Activated CD8-positive, alpha-beta memory T cell treated with anti-CD3 and anti-CD28 coated beads, Interleukin-2, amount 50 U/mL, for 24 hours (primary cell): ENCODE data around the gene SPINT2.

Source experiments
- DNase-seq: peaks from one replicate; pipeline ENCODE4 v3.0.0-alpha.2; 2020; ENCODE audit errors: extremely low read depth

Gene SPINT2

DNA sequence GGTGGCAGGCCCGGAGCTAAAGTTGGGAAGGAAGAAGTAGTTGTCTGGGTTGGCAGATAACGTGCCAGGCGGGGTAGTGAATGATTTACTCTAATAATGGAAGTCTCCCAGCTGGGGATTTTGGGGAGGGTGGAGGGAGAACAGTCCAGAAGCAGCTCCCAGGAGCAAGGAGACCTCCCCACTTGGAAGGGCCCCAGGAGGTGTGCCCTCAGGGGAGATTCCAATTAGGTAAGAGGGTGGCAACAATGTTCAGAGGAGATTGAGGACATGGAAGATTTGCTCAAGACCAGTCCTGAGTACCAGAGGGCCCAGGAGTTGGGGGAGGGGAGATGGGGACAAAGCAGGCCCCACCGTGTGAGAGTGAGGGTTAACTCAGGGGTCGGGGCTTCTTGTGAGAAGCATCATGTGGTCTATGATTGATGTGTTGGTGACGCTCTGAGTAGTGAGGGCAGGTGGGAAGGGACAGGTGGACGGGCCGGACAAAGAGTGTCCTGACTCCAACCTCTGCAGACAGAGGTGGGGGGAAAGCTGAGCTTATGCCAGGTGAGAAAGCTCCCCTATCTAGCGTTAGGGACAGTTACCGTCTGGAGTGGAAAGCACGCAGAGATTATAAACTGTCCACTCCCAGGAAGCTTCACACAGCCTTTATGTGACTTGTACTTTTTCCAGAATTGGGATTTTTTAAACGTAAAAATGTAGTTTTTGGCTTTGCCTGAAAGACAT lies 3.5 kb downstream of the SPINT2 start:
- DNase-seq, result no peak

DNA sequence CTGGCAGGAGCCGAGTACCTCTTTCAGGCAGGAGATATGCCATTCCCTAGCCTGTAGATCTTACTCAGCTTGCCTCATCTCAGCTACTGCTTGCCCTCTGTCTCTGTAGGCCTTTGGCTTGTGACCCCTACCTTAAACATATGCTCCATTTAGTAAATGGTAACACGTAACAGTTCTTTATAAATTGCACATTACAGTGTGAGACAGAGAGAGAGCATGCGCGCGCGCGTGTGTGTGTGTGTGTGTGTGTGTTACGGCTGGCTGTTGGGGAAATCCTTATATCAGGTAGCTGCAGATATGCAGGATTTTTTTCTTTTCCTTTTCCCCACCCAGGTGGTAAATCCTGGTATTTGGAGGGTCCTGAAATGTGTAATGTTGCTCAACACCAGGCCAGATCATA lies 4.2 kb downstream of the SPINT2 start:
- no peak for DNase-seq

DNA sequence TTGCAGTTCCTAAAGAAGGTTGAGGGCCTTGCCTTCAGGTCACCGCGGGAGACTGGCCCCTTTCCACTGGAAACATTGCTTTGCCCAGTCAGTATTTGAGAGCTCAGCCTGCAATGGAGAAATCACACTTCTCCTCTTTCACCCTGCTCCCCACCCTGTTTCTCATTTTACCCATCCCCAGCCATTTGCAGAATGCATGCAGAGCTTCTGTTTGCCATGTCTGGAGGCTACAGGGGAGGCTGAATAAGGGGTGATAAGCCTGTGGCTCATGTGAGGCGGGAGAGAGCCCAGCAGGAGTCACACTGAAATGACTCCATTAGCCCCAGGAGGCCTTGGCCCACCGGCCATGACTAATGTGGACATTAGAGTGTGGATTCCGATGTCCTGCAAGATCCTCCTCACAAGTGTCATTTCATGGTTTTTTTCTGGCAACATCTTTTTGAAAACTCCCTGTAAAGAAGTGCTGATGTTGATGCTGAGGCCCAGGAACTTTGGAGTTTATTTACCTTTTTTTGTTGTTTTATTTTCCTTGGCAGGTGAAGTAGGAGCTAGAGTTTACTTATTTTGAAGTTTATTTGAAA lies 6.3 kb downstream of the SPINT2 start:
- DNase-seq, result no peak

DNA sequence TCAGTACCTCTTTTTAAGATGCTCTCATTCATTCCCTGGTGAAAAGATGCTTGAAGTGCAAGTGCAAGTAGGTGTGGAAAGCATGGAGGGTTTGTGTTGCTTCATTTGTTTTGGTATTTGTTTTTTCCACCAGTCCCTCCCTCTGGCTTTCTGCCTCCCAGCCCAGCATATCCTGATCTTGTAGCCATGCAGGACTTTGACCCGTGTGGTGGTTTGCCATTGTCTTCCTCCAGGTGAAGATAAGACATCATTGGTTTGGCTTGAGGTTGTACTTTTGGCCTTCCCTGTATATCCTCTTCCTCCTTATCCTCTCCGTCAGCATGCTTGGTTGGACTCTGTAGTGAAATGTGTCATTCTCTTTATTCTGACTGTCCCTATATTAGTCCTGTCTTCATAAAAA lies 9.1 kb downstream of the SPINT2 start:
- DNase-seq, result no peak

DNA sequence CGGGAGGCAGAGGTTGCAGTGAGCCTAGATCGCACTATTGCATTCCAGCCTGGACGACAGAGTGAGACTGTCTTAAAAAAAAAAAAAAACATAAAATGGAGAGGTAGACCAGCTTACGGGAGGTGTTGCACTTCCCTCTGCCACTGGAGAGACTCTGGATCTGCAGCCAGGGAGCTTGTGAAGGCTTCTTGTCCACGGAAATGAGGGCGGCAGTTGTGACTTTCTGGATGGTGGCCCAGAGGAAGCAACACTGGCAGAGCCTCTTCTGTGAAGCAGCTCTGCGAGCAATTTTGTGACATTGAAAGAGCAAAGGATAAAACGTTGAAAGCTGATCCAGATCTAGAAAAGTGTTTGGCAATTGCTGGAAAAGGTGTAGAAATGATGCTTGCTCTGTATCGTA lies 10.4 kb downstream of the SPINT2 start:
- DNase-seq, result no peak

DNA sequence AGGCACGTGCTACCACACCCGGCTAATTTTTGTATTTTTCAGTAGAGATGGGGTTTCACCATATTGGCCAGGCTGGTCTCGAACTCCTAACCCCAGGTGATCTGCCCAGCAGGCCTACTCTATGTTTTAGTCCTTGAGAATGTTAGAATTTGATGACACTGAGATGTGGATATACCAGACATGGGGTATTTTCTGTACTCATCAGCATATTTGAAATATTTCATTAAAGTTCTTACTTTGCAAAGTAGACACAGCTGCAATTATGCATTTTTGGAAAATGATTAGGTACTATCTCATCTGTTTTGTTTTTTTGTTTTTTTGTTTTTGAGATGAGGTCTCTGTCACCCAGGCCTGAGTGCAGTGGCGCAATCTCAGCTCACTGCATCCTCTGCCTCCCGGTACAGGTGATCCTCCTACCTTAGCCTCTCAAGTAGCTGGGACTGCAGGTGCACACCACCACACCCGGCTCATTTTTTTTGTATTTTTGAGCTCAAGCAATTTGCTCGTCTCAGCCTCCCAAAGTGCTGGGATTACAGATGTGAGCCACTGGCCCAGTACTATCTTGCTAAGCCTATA lies 12.7 kb downstream of the SPINT2 start:
- DNase-seq, result no peak

DNA sequence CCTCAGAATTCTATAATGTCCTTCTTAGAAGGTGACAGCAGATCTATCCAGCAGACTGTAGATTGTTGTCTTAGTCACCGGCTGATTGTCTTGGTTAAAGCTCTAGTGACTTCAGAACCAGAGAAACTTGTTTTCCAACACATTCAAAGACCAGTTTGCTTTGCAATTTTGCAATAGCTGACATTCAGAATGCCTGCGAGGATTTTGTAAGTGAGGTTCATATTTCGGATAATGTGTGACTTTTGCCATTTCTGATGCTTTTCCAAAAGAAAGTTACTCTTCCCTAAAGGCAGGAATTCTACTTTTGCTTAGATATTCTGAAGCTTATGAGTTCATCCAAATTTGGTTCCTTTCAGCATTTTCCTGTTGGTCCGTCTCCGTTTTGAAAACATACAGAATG lies 13.2 kb downstream of the SPINT2 start:
- no peak for DNase-seq

DNA sequence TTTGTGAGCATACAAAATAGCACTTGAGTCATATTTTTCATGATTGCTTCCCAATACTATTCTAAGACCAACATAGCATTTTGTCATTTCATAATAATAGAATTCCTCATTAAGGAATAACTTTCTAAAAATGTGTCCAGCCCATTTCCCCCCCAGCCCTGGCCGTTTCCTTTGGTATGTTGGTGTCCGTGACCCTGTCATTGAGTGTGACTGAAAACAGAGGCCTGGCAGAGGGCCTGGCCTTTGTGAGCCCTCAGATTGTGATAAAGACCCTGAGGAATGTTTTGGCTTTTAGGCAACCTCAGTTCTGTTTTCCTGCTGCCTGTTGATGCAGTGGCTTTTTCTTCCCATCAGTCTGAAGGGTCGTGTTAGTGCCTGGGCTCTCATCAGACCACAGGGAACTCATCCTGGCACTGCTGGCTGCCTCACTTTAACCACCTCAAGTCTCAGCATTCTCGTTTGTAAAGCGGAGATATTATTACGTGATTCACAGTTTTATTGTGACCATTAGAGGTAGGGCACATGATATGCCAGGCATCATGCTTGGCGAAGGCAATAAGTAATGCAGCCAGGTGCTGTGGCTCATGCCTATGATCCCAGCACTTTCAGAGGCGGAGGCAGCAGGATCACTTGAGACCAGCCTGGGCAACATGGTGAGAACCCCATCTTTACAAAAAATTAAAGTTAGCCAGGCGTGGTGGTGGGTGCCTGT lies 13.8 kb downstream of the SPINT2 start:
- no peak for DNase-seq

DNA sequence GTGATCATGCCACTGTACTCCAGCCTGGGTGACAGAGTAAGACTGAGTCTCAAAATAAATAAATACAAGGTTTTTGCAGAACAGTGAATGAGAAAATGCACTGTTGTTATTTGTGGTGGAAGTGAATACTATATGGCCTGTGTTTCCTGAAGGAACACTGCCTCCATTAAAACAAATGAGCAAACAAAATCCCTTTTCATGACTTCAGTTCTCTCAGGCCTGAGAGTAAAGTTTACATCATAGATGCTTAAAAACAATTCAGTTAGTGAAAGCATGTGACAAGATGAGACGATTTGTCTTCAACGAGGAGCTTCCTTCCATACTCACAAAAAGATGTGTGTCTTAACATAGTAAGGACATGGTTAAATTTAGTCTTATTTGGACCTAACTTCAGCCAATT lies 14.4 kb downstream of the SPINT2 start:
- DNase-seq, result no peak

DNA sequence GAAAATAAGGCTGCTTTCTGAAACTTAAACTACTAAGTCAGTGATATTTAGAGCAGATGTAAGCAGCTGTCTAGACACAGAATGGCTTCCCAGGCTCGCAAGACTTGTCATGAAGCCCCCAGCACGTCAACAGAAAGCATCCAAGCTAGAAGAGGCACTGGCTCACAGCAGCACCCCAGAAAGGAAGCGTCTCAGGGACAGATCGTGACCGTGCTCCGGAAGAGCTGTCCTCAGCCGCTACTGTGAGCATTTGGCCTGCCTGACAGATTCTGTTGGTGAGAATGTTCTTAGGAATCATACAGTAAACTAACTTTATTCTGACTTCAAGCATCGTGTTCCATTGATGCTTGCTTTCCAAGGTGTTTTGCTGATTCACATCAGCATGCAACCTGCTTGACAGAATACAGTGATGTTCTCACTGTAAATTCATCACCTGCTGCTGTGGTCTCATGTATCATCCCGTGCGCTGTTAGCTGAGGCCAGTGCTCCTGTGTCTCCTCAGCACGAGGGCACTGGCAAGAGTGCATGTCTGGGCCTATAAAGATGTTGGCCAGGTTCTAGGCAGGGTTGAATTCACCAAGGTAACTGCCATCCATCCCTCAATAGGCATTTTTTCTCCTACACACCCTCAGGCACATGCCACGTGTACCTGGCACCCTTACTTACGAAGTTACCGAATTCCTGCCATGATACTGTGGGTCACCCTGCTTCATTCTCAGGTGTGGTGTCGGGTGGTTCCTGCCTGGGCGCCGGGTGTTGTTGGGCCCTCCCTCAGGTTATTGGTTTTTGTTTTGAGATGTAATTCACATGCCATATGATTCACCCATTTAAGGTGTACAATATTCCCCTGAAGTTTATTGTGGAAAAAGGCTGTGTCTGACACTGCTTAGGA lies 15.9 kb downstream of the SPINT2 start:
- no peak for DNase-seq

DNA sequence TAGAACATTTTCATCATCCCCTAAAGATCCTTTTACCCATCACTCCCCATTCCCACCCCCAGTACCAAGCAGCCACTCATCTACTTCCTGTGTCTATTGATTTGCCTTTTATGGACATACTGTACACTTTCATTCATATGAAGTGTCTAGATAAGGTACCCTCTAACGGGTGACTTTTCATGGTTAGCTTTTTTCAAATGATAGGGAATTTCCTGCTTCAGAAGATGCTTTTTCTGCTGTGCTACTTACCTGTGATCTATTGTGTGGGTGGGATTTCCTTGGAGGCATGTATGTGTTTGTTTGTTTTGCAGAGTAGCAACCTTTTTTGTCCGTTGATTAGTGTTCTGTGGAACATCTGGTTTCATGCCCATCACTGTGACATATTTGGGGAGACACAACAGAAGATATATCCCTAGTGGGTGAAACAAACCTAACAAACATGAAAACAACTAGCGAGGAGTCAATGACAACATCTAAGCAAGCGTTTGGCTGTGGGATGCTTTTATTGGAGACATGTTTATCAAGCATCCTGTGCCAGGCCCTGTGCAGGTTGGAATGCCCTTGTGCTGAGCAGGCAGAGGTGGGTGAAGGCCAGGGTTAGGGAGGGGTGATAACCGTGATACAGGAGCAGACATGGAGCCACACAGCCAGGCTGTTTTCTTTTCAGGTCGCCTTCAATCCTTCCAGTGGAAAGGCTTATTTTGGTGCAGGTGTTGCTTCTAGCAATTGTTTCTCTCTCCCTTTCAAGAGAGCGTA lies 17.6 kb downstream of the SPINT2 start:
- DNase-seq, result no peak

DNA sequence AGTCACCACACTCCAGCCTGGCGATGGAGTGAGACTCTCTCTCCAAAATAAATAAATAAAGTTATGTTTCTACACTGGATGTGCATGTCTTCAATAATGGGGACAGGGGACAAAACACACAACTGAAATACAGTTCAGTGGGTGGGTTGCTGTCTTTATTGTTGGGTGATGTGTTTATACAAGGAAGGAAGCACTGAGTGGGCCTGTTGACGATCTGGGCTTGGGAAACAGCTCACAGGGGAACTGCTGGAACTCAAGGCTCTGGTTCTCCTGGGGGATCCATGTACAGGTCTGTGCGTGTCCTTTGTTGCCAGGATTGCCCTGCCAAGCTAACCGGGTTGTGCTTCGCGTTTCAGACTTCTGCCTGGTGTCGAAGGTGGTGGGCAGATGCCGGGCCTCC lies 18.9 kb downstream of the SPINT2 start:
- no peak for DNase-seq

DNA sequence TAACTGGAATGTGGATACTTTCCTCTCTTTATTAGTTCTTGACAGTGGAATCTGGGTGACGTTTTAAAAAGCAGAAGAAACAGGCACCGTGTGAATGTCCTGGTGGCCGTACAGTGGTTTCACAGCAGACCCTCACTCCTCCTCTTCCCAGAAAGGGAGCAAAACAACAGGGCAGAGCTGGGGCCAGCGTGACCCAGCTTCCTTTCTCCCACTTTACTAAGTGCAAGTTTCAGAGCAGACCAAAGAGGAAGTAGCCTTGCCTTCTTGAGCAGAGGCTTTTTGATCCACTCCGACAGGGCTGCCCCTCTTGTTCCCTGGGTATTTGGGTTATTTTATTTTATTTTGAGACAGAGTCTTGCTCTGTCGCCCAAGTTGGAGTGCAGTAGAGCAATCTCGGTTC lies 20.0 kb downstream of the SPINT2 start:
- DNase-seq, result no peak

DNA sequence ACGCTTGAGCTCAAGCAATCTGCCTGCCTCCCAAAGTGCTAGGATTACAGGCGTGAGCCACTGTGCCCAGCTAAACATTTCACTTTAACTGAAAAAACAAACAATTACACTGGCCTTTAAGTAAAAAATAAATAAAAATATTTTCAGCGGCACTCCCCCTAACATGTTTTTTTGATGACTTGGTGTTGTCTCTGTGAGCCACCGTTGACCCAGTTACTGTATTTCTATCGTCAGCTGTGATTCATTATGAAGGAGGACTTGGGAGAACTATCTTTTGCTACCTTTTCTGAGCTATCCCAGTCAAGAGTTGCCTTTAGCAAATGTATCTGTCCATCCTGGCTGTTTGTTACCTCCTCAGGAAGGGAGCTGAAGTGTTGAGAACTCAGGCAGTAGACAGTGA lies 21.2 kb downstream of the SPINT2 start:
- DNase-seq, result no peak

DNA sequence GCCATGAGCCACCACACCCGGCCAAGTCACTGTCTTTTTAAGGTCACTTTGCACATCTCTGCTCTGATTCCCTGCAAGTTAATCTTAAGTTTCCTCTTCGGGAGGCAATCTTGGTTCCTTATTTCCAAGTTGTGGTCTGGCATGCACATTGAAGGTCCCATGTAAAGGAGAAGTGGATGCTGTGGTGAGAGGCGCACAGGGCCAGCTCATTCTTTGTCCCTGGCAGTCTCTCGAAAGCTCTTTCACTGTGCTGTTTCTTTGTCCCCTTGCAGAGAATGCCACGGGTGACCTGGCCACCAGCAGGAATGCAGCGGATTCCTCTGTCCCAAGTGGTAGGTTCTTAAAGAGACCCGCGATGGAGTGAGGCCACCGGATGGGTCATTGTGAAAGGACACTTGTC lies 23.2 kb downstream of the SPINT2 start:
- no peak for DNase-seq

DNA sequence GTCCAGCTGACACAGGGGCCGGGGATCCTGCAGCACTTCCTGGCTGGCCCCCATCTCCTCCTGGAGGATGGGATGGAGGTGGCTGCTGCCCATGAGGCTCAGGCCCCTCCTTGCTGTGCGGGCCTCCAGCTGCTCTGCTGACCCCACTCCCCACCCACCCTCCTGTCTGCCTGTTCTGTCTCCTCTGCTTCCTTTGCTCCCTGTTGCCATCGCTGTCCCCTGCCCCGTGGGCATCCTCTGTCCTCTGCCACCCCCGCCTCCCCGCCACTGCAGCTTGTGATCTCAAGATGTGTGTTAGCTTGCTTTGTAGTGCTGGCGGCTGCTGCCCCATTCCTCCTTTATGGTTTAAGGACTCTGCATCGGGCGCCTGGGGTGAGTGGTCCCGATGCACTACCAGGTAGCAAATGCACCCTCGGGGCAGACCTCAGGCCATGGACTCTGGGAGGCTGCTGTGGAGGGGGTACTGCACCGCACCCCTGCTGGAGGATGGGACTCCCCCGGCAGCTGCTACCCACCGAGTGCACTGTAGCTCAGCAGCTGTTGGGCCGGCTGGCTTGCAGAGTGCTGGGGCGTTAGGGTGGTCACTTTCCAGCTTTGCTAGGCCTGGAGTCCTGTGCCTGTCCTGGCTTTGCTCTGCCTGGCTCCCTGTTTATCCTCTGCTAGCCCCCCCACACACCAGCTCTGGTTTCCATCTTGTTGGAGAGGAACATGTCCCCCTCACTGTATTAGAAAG lies 23.9 kb downstream of the SPINT2 start:
- DNase-seq, result no peak

DNA sequence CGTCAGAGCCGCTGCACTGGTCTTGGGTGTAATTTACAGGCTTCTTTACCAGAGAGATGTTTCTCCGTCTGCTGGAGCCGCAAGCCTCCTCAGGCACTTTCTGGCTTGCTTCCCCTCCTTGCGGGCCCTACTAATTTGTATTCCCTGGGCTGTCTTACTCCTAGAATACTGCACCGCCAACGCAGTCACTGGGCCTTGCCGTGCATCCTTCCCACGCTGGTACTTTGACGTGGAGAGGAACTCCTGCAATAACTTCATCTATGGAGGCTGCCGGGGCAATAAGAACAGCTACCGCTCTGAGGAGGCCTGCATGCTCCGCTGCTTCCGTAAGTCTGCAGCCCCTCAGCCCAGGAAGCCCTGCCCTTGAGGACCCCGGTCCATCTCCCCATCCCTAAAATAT lies 25.6 kb downstream of the SPINT2 start:
- no peak for DNase-seq

DNA sequence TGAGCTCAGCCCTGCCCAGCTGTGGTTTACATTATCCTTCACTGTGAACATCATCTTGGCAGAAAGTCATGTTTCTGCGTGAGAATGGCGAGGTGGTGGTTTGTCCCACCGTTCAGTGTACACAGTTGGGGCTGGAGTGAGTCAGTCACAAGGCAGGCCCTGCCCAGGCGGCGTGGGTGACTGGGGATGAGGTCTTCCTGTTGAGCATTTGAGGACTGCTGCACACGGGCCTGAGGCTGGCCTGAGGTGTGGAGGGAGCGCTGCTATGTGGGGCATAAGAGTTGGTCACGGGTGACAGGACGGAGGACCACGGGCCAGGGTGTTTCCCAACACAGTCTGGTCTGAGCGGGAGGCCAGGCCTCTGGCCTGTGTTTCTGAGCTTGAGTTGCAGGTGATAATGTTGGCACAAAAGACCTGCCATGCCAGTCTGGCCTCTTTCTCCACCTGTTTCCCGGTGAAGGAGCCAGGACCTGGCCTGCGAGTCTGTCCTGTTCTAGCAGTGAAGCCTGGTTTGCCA lies 26.3 kb downstream of the SPINT2 start:
- no peak for DNase-seq

DNA sequence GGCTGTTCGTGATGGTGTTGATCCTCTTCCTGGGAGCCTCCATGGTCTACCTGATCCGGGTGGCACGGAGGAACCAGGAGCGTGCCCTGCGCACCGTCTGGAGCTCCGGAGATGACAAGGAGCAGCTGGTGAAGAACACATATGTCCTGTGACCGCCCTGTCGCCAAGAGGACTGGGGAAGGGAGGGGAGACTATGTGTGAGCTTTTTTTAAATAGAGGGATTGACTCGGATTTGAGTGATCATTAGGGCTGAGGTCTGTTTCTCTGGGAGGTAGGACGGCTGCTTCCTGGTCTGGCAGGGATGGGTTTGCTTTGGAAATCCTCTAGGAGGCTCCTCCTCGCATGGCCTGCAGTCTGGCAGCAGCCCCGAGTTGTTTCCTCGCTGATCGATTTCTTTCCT lies 27.5 kb downstream of the SPINT2 start:
- no peak for DNase-seq

DNA sequence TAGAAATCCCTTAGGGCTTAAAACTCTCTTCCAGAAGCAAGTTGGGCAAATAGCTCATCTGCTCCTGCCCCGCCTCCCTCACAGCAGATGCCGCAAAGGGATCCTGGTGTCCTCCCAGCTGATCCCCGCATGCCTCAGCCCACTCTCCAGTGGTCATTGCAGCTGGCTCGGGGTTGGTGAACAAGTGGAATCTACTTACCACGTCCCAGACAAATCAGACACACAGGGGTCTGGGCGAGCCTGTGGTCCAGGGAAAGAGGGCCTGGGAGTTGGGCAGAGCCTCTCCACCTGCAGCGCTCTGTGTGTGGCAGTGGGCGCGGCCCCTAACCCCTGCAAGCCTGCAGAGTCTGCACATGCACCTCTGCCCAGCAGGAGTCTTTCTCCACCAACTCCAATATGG lies 28.9 kb downstream of the SPINT2 start:
- no peak for DNase-seq
